IMR-90 (cell line): Measurements from ENCODE around the gene SMTN. TPM values are rescaled to one million over a fixed set of nuclear protein-coding genes. Genes with fewer than 3 reads are reported as not detected.
A peak's percentile ranks its signal among the peaks of the same experiment; 100 is the strongest.

Source experiments
- ATAC-seq: fragments of 200-7000 bp; cut with Tn5 transposase; 2 replicates; pipeline ENCODE4 v1.9.1; 2020; ENCODE audit warnings: low read depth, mild to moderate bottlenecking, moderate library complexity
- BruUV-seq: library from RNA; stranded (reverse); fragments of 400-500 nt; replicated peaks from 2 replicates; lab custom pipeline; 2021; lab: Mats Ljungman, UMichigan
- CTCF ChIA-PET: fragments of 300-600 bp; formaldehyde crosslinking; extraction: SDS; loops from one replicate; lab custom pipeline; 2021; ENCODE audit warnings: antibody characterized with exemption; lab: Yijun Ruan, JAX
- POLR2A ChIA-PET: fragments of 300-600 bp; sonication (Branson Sonifier 250); formaldehyde crosslinking; loops from one replicate; lab custom pipeline; 2022; ENCODE audit warnings: antibody characterized with exemption; ENCODE audit not compliant: unreplicated experiment; lab: Charles Lee
- DNase-seq: peaks from one replicate; pipeline ENCODE4 v3.0.0; 2013
- H2AFZ ChIP-seq: replicated peaks from 2 replicates; pipeline ENCODE3; 2013; ENCODE audit warnings: low read length, mild to moderate bottlenecking; ENCODE audit not compliant: poor library complexity
- H2AK5ac ChIP-seq: 2 replicates; pipeline ENCODE4 v1.6.1; 2013; ENCODE audit warnings: low read depth, low read length, inconsistent platforms
- H2AK9ac ChIP-seq: replicated peaks from 2 replicates; pipeline ENCODE3; 2013; ENCODE audit warnings: mild to moderate bottlenecking, low read depth, low read length, moderate library complexity; ENCODE audit not compliant: poor library complexity
- H2BK120ac ChIP-seq: 2 replicates; pipeline ENCODE4 v1.6.1; 2013; ENCODE audit warnings: low read depth, low read length, inconsistent platforms
- H2BK15ac ChIP-seq: 3 replicates; pipeline ENCODE4 v1.6.1; 2013; ENCODE audit warnings: low read depth, low read length, inconsistent platforms
- H2BK20ac ChIP-seq: 2 replicates; pipeline ENCODE4 v1.6.1; 2013; ENCODE audit warnings: low read depth, mild to moderate bottlenecking, inconsistent platforms, low read length, moderate library complexity
- H2BK5ac ChIP-seq: 2 replicates; pipeline ENCODE4 v1.6.1; 2013; ENCODE audit warnings: mild to moderate bottlenecking, low read depth, low read length, inconsistent platforms; ENCODE audit not compliant: poor library complexity, severe bottlenecking
- H3K14ac ChIP-seq: replicated peaks from 2 replicates; pipeline ENCODE4 v1.6.1; 2013; ENCODE audit warnings: low read depth, low read length, inconsistent platforms
- H3K18ac ChIP-seq: 2 replicates; pipeline ENCODE4 v1.6.1; 2013; ENCODE audit warnings: low read depth, low read length, control low read depth
- H3K23ac ChIP-seq: 2 replicates; pipeline ENCODE4 v1.6.1; 2013; ENCODE audit warnings: low read depth, low read length, inconsistent platforms
- H3K27ac ChIP-seq: 2 replicates; pipeline ENCODE4 v1.5.1; 2013; ENCODE audit warnings: mild to moderate bottlenecking, control low read depth, low read length; ENCODE audit not compliant: insufficient read depth
- H3K27me3 ChIP-seq: 2 replicates; pipeline ENCODE4 v1.6.1; 2013; ENCODE audit warnings: low read length; ENCODE audit not compliant: control insufficient read depth, insufficient read depth
- H3K36me3 ChIP-seq: 2 replicates; pipeline ENCODE4 v1.6.1; 2013; ENCODE audit warnings: low read length, mixed read lengths; ENCODE audit not compliant: control insufficient read depth, insufficient read depth
- H3K4ac ChIP-seq: 2 replicates; pipeline ENCODE4 v1.6.1; 2013; ENCODE audit warnings: low read depth, low read length, inconsistent platforms
- H3K4me1 ChIP-seq: 2 replicates; pipeline ENCODE4 v1.6.1; 2013; ENCODE audit warnings: low read length, mixed read lengths; ENCODE audit not compliant: control insufficient read depth, insufficient read depth
- H3K4me2 ChIP-seq: 2 replicates; pipeline ENCODE4 v1.6.1; 2013; ENCODE audit warnings: low read depth, mild to moderate bottlenecking, control low read depth, low read length, moderate library complexity
- H3K4me3 ChIP-seq: 2 replicates; pipeline ENCODE4 v1.5.1; 2013; ENCODE audit warnings: low read depth, mild to moderate bottlenecking, control low read depth, low read length, moderate library complexity; ENCODE audit not compliant: insufficient read depth
- H3K56ac ChIP-seq: 2 replicates; pipeline ENCODE4 v1.6.1; 2013; ENCODE audit warnings: low read length, inconsistent platforms; ENCODE audit not compliant: insufficient read depth; ENCODE audit errors: extremely low read depth
- H3K79me1 ChIP-seq, 2 experiments: 2 replicates each; pipeline ENCODE4 v1.6.1; 2013; ENCODE audit warnings: low read length in 2 of 2, inconsistent platforms in 1 of 2, low read depth in 1 of 2
- H3K9ac ChIP-seq: 2 replicates; pipeline ENCODE4 v1.6.1; 2013; ENCODE audit warnings: low read depth, low read length, control low read depth
- H3K9me1 ChIP-seq: 2 replicates; pipeline ENCODE4 v1.6.1; 2013; ENCODE audit warnings: low read length, inconsistent platforms; ENCODE audit not compliant: insufficient read depth
- H3K9me3 ChIP-seq: 2 replicates; pipeline ENCODE4 v1.6.1; 2013; ENCODE audit warnings: low read length; ENCODE audit not compliant: control insufficient read depth, insufficient read depth
- H4K20me1 ChIP-seq: 2 replicates; pipeline ENCODE4 v1.6.1; 2013; ENCODE audit warnings: low read length, inconsistent platforms; ENCODE audit not compliant: insufficient read depth
- H4K5ac ChIP-seq: 2 replicates; pipeline ENCODE4 v1.6.1; 2013; ENCODE audit warnings: mild to moderate bottlenecking, low read depth, low read length, control low read depth
- H4K8ac ChIP-seq, 2 experiments: 2 replicates each; pipeline ENCODE4 v1.6.1; 2013; ENCODE audit warnings: low read depth in 2 of 2, low read length in 2 of 2, control low read depth in 1 of 2, inconsistent platforms in 1 of 2
- H4K91ac ChIP-seq: 2 replicates; pipeline ENCODE4 v1.6.1; 2013; ENCODE audit warnings: low read depth, low read length, inconsistent platforms; ENCODE audit not compliant: insufficient read depth
- BHLHE40 ChIP-seq: fragments of 150-350 bp; IDR thresholded peaks from 2 replicates; pipeline ENCODE4 v1.6.1; 2016; ENCODE audit warnings: mild to moderate bottlenecking, low read depth, low read length
- MAFK ChIP-seq: IDR thresholded peaks from 2 replicates; pipeline ENCODE4 v1.6.1; 2012; ENCODE audit warnings: low read depth, low read length, improper control_type of control experiment
- MAZ ChIP-seq: IDR thresholded peaks from 2 replicates; pipeline ENCODE4 v1.6.1; 2012; ENCODE audit warnings: low read depth, mild to moderate bottlenecking, low read length, improper control_type of control experiment, moderate library complexity, borderline replicate concordance
- NFE2L2 ChIP-seq: fragments of 150-350 bp; IDR thresholded peaks from 2 replicates; pipeline ENCODE4 v1.6.1; 2016; ENCODE audit warnings: low read depth, mild to moderate bottlenecking, low read length
- POLR2A ChIP-seq: IDR thresholded peaks from 2 replicates; pipeline ENCODE4 v1.6.1; 2012; ENCODE audit warnings: mild to moderate bottlenecking, low read depth, low read length
- RAD21 ChIP-seq: IDR thresholded peaks from 2 replicates; pipeline ENCODE4 v1.6.1; 2012; ENCODE audit warnings: low read length, improper control_type of control experiment
- RFX5 ChIP-seq: IDR thresholded peaks from 2 replicates; pipeline ENCODE4 v1.8.0; 2012; ENCODE audit warnings: low read depth, mild to moderate bottlenecking, low read length, moderate library complexity
- SMC3 ChIP-seq: fragments of 150-350 bp; IDR thresholded peaks from 2 replicates; pipeline ENCODE4 v1.6.1; 2016; ENCODE audit warnings: low read depth, mild to moderate bottlenecking, antibody characterized with exemption, low read length, moderate library complexity
- WGBS, 2 experiments: methylation state at CpG; one replicate each; pipeline versions ENCODE4 v1.1.5 to v1.1.7; 2013; ENCODE audit warnings: missing lambda C conversion rate in 2 of 2; ENCODE audit not compliant: insufficient read length in 1 of 2; ENCODE audit errors: extremely low coverage in 2 of 2; 5-methylcytosine and 5-hydroxymethylcytosine counted together
- dilution Hi-C: fragments of 300-500 bp; cut with HindIII; formaldehyde crosslinking; loops from one replicate; pipeline ENCODE4 v1.14.3; 2018; ENCODE audit warnings: low sequenced_read_pairs; ENCODE audit not compliant: unreplicated experiment
- in situ Hi-C: fragments of 300-500 bp; cut with MboI; formaldehyde crosslinking; loops from 3 replicates; pipeline ENCODE4 v1.14.3; 2019; ENCODE audit warnings: low sequenced_read_pairs, inconsistent platforms, mixed read lengths
- intact Hi-C: fragments of 100-400 bp; cut with micrococcal nuclease; formaldehyde crosslinking; loops from 2 replicates; pipeline ENCODE4 v1.10.0; 2022
- polyA plus RNA-seq, 3 experiments: library from polyadenylated mRNA; depleted of rRNA; stranded (reverse); fragments of >200 nt; gene quantifications; 2 replicates each; pipeline ENCODE4 v1.2.3, GENCODE V29; 2012; ENCODE audit warnings: low replicate concordance in 1 of 3
- total RNA-seq: library from RNA; depleted of rRNA; stranded (reverse); fragments of >200 nt; gene quantifications from 2 replicates; pipeline ENCODE4 v1.2.3, GENCODE V29; 2012
- TF ChIP-seq, protein P1 (sequence below): conservative IDR thresholded peaks from 2 replicates; pipeline ENCODE4 v1.5.1; 2012; ENCODE audit warnings: mild to moderate bottlenecking, low read depth, low read length, improper control_type of control experiment

Gene SMTN
- total and polyA plus RNA-seq, 2 of the 4 experiments (the other 2 are of a cell fraction): 53.6 to 63.7 TPM

GRCh38 chr22:31125521-31126117 is 44.5 kb downstream of the SMTN start:
- no peaks in the 10 kb centered on the region; the same call in 1 of the 2 replicates for H3K27me3 ChIP-seq
- H3K27ac ChIP-seq: no peak overlapping the region
- DNase-seq (no peak), ATAC-seq (no peak)
- H4K8ac ChIP-seq: no peak overlapping the region
- H2AK5ac ChIP-seq: no peak overlapping the region
- H3K4ac ChIP-seq: no peak overlapping the region
- H3K56ac ChIP-seq: no peak overlapping the region
- no peak overlapping the region for H2BK15ac ChIP-seq
- 45% methylated on average over 2 of the region's 12 CpGs; no CpG with 5 or more reads in 1 of the 2 experiments for WGBS, 2 experiments
- no peak overlapping the region for H3K4me2 ChIP-seq
- H4K20me1 ChIP-seq: no peaks in the 10 kb centered on the region
- TF ChIP-seq NFE2L2 (no peak), POLR2A (no peak), RFX5 (no peak), MAZ (no peak), BHLHE40 (no peak), MAFK (no peak), SMC3 (no peak), RAD21 (no peak)
- TF ChIP-seq, protein P1, sequence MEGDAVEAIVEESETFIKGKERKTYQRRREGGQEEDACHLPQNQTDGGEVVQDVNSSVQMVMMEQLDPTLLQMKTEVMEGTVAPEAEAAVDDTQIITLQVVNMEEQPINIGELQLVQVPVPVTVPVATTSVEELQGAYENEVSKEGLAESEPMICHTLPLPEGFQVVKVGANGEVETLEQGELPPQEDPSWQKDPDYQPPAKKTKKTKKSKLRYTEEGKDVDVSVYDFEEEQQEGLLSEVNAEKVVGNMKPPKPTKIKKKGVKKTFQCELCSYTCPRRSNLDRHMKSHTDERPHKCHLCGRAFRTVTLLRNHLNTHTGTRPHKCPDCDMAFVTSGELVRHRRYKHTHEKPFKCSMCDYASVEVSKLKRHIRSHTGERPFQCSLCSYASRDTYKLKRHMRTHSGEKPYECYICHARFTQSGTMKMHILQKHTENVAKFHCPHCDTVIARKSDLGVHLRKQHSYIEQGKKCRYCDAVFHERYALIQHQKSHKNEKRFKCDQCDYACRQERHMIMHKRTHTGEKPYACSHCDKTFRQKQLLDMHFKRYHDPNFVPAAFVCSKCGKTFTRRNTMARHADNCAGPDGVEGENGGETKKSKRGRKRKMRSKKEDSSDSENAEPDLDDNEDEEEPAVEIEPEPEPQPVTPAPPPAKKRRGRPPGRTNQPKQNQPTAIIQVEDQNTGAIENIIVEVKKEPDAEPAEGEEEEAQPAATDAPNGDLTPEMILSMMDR: no peak
- H2AK9ac ChIP-seq: peak overlapping the region; percentile 28
- H2AFZ ChIP-seq: no peak overlapping the region
- BruUV-seq: no TSS peak
- CTCF ChIA-PET: no interaction called here
- no peak overlapping the region for H4K5ac ChIP-seq
- no peak overlapping the region for H3K18ac ChIP-seq
- POLR2A ChIA-PET: no interaction called here
- peaks cover 0 to 4% of the 10 kb centered on the region in 2 experiments; a peak in 1 of 4 replicates for H3K79me1 ChIP-seq
- no peak overlapping the region for H2BK5ac ChIP-seq
- H3K23ac ChIP-seq: no peak overlapping the region
- H3K4me3 ChIP-seq: no peak overlapping the region
- H2BK20ac ChIP-seq: no peak overlapping the region
- no peak overlapping the region for H3K14ac ChIP-seq
- in situ Hi-C loops (no loop called here), intact Hi-C loops (no loop called here), dilution Hi-C loops (no loop called here)
- H3K4me1 ChIP-seq: peaks cover 5% of the 10 kb centered on the region
- no peak overlapping the region for H4K91ac ChIP-seq
- H3K36me3 ChIP-seq: no peaks in the 10 kb centered on the region
- no peak overlapping the region for H2BK120ac ChIP-seq
- H3K9ac ChIP-seq: no peak overlapping the region
- no peaks in the 10 kb centered on the region; the same call in 1 of the 2 replicates for H3K9me1 ChIP-seq
- no peaks in the 10 kb centered on the region for H3K9me3 ChIP-seq
